GM19455 (cell line): ENCODE results near the gene PI4KA.
"Not testable (repeated sequence)": the region's sequence is repeated elsewhere in the genome, so short reads cannot be mapped to it uniquely, and the experiment has no call there.

Experiments used
- ATAC-seq: cut with Tn5 transposase; IDR thresholded peaks from one replicate; pipeline ENCODE4 v1.9.1; 2021; ENCODE audit not compliant: unreplicated experiment

PI4KA gene

GRCh38 chr22:20732431-20732830 is 126.2 kb downstream of the PI4KA start:
- not testable (repeated sequence) for ATAC-seq

- ATAC-seq, result no peak
Observed at GRCh38 chr22:20729194-20729593, 129.4 kb downstream of the PI4KA start.

GRCh38 chr22:20728523-20729190 is 130.0 kb downstream of the PI4KA start:
- ATAC-seq, result no peak

GRCh38 chr22:20727118-20728015 is 131.2 kb downstream of the PI4KA start:
- ATAC-seq, result no peak

GRCh38 chr22:20725987-20726558 is 132.5 kb downstream of the PI4KA start:
- no peak for ATAC-seq

- ATAC-seq, result no peak
Observed at GRCh38 chr22:20724676-20725454, 133.7 kb downstream of the PI4KA start.

- no peak for ATAC-seq
Observed at GRCh38 chr22:20721409-20722218, 137.0 kb downstream of the PI4KA start.

GRCh38 chr22:20720692-20721408 is 137.8 kb downstream of the PI4KA start:
- ATAC-seq, result no peak

GRCh38 chr22:20718727-20719126 is 139.9 kb downstream of the PI4KA start:
- not testable (repeated sequence) for ATAC-seq

- not testable (repeated sequence) for ATAC-seq
Observed at GRCh38 chr22:20717981-20718380, 140.6 kb downstream of the PI4KA start.

GRCh38 chr22:20717213-20717866 is 141.3 kb downstream of the PI4KA start:
- ATAC-seq, result not testable (repeated sequence)

GRCh38 chr22:20713116-20713515 is 145.5 kb downstream of the PI4KA start:
- not testable (repeated sequence) for ATAC-seq

GRCh38 chr22:20709966-20710365 is 148.6 kb downstream of the PI4KA start:
- ATAC-seq, result not testable (repeated sequence)

GRCh38 chr22:20707549-20708118 is 151.0 kb downstream of the PI4KA start:
- not testable (repeated sequence) for ATAC-seq

- not testable (repeated sequence) for ATAC-seq
Observed at GRCh38 chr22:20703816-20704609, 154.6 kb downstream of the PI4KA start.

GRCh38 chr22:20703414-20703806 is 155.2 kb downstream of the PI4KA start:
- peak; percentile 14 for ATAC-seq

GRCh38 chr22:20702546-20703413 is 155.8 kb downstream of the PI4KA start:
- ATAC-seq, result peak; percentile 68
